LNCAP (cell line): Measurements from ENCODE around the gene ZBTB24.

Source experiments
- CTCF ChIP-seq: fragments of 450-650 bp; IDR thresholded peaks from 2 replicates; pipeline ENCODE4 v1.5.1; 2017; ENCODE audit warnings: mild to moderate bottlenecking

The ZBTB24 gene

DNA sequence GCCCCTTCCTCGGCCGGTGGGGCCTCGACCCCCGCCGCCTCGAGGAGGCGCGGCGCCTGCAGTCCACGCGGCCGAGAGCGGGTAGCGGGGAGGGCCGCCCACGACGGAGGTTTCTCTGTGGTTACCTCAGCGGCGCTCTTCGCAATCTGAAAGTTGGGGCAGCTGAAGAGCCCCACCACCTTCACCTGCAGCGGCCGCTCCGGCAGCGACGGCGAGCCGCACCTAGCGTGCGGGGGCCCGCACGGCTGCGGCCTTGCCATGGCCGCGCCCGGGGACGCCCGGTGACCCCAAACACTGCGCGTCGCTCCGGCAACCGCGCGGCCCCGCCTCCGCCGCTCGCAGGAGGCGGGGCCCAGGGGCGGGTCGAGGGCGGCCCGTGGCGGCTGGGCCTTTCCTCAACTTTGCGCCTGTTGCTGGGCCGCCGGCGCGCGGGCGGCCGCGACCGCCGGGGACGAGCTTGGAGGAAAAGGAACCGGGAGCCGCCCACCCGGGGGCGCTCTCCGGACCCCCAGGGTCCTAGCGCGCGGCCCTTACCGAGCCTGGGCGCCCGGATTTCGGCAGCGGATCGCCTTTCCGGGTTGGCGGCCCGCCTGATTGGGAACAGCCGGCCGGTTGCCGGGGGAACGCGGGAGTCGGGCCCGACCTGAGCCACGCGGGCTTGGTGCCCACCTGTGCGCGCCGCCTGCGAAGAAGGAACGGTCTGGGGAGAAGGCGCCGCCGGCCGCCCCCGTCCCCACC is 42.5 kb downstream of the ZBTB24 start, which contains the start of the genes PPIL6 and SMPD2:
TSS of gene PPIL6 (minus strand) at position 298 of the 738 bp plus-strand sequence. CDS start at position 260, 38 bp downstream.
TSS of gene SMPD2 (plus strand) at position 394 of the 738 bp plus-strand sequence. CDS start 398 bp downstream, outside the sequence.
- no peak for TF ChIP-seq CTCF

DNA sequence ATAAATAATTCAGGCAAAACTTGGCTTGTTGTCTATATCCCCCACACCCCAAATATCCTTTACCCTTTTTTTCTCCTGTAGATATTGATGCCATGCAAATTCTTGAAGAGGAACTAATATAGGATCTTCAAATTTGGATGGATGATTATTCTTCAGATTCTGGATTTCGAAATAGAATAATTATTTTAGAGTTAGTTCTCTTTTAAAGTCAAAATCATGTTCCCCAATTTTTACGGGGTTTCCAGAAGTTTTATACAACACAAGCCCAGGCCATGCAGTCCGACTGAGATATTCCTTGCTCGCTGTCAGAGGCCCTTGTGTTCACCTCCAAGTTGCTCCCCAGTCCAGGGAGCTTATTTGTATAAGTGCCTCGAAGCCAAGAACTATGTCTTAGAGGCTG is 47.0 kb downstream of the ZBTB24 start:
- no peak for TF ChIP-seq CTCF

GRCh38 chr6:109434456-109434855 is 48.6 kb downstream of the ZBTB24 start:
- no peak for TF ChIP-seq CTCF

- TF ChIP-seq CTCF: no peak
Measured at GRCh38 chr6:109429496-109429895, 53.5 kb downstream of the ZBTB24 start.

DNA sequence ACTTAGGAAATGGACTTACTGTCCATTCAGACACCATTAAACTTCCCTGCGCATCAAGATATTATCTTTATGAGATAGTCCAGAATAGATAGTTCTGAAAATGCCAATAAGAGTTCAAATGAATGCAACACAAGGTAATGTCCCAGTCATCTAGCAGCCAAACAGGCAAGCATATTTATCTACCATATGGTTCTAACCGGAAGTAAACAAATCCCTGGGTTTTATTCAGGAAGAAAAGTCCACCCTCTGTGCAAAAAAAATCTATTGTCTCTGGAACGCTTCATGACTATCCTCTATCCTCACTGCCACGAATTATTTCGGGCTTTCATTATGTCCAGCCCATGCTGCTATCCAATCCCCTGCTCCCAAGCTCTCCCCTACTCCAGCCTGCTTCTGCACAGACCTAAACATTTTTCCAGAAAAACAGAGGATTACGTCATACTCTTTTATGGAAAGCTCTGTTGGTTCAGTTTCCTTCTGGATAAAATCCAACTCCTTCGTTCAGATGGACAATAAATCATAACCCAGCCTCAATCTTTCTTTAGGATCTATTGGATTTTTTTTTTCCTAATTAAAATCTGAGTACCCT is 54.0 kb downstream of the ZBTB24 start:
- TF ChIP-seq CTCF: no peak

DNA sequence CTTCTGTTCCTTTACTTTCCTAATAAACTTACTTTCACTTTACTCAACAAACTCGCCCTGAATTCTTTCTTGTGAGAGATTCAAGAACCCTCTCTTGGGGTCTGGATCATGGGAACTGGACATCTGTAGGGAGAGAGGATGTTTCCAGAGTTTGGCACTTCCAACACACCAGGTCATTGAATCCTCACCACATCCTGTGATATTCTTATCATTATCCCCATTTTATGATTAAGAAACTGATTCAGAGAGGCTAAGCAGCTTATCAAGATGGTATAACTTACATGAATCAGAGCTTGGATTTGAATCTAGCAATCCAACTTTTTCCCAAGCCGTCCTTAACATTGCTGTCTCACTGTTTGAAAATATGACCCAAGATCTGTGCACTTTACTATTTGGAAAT is 58.1 kb downstream of the ZBTB24 start:
- no peak for TF ChIP-seq CTCF

DNA sequence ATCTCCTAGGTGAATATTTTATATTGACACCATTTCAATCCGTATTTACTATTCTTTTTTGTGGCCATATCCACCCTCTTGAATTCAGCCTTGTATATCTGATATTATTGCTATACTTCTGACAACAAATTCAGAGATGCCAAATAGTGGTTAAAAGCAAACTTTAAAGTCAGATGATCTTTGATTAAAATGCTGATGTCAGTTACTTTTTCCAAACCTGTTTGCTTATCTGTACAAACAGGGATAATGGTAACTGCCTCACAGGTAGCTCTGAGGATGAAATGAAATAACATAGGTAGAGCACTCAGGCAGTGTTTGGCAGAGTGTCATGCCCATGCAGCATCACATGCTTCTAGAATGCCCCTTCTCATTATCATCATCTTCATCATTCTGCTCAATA is 61.8 kb downstream of the ZBTB24 start:
- TF ChIP-seq CTCF: no peak
